Liver (tissue), 3 donors: ENCODE results near the gene CD163L1.

ENCODE experiments used
- JUND ChIP-seq, 2 donors: IDR thresholded peaks; 2 replicates each; pipeline ENCODE4 v1.6.1; 2016; ENCODE audit warnings: antibody characterized with exemption in 2 of 2
- TF ChIP-seq, protein P1 (sequence below): fragments of 150-350 bp; IDR thresholded peaks from 2 replicates; pipeline ENCODE4 v1.5.1; 2017; ENCODE audit warnings: improper control_type of control experiment, low read depth, low read length; ENCODE audit not compliant: missing input control
- donor health status: healthy.
- donor health status: healthy.

DNA sequence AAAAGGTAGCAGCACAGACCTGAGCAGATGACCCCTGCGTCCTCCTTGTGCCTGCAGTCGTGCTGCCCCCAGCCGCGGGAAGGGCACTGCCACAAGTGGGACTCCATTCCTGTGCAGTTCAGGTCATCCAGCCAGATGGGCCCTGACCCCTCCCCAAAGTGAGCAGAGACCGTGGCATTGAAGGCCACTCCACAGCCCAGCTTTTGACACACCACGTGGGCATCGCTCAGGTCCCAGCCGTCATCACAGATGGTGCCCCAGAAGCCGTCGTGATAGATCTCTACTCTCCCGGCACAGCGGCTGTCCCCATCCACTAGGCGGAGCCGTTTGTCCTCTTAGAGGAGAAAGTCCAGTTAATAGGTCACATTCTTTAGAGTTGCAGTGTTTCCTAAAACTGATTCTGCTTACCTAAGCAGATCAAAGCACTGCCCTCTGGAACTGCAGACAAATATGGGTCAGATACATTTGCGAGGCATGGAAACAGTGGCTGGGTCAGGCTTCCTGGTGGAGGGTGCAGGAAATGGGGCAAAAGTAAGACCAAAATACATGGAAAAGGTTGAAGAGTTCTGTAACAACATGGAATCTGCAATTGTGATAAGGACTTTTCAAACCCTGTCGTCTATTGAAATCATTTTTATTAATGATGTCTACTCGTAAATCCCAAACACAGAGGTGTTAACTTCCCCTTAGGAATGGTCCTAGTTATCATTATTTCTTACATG lies 69.4 kb downstream of the CD163L1 start:
- TF ChIP-seq, protein P1, sequence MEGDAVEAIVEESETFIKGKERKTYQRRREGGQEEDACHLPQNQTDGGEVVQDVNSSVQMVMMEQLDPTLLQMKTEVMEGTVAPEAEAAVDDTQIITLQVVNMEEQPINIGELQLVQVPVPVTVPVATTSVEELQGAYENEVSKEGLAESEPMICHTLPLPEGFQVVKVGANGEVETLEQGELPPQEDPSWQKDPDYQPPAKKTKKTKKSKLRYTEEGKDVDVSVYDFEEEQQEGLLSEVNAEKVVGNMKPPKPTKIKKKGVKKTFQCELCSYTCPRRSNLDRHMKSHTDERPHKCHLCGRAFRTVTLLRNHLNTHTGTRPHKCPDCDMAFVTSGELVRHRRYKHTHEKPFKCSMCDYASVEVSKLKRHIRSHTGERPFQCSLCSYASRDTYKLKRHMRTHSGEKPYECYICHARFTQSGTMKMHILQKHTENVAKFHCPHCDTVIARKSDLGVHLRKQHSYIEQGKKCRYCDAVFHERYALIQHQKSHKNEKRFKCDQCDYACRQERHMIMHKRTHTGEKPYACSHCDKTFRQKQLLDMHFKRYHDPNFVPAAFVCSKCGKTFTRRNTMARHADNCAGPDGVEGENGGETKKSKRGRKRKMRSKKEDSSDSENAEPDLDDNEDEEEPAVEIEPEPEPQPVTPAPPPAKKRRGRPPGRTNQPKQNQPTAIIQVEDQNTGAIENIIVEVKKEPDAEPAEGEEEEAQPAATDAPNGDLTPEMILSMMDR, result peak; percentile 71
- TF ChIP-seq JUND (IDR thresholded peaks at IDR 0.05), result peak; percentile 21 to 37
